Brain microvascular endothelial cell (primary cell): ENCODE results near the gene SP9.

Source experiments
- DNase-seq: peaks from one replicate; pipeline ENCODE4 v3.0.0-alpha.2; 2020
- H3K27ac ChIP-seq: fragments of 250-450 bp; sonication (Bioruptor Pico); 2 replicates; pipeline ENCODE4 v1.5.1; 2020; ENCODE audit warnings: mild to moderate bottlenecking, moderate library complexity
- H3K27me3 ChIP-seq: fragments of 250-450 bp; sonication (Bioruptor Pico); replicated peaks from 2 replicates; pipeline ENCODE4 v1.5.1; 2020; ENCODE audit warnings: mild to moderate bottlenecking
- H3K36me3 ChIP-seq: fragments of 250-450 bp; sonication (Bioruptor Pico); replicated peaks from 2 replicates; pipeline ENCODE4 v1.5.1; 2020; ENCODE audit warnings: mild to moderate bottlenecking
- H3K4me3 ChIP-seq: 2 replicates; pipeline ENCODE4 v1.5.1; 2011; ENCODE audit warnings: low read depth, mild to moderate bottlenecking, control low read depth, low read length, moderate library complexity
- in situ Hi-C: cut with HindIII; loops from 2 replicates; pipeline ENCODE4 v1.10.0; 2017; ENCODE audit warnings: low sequenced_read_pairs, low pct_ligation_motif_present
- TF ChIP-seq, protein P1 (sequence below): IDR thresholded peaks from 2 replicates; pipeline ENCODE4 v1.5.1; 2011; ENCODE audit warnings: low read depth, mild to moderate bottlenecking, moderate library complexity, low read length, control low read depth, inconsistent platforms; ENCODE audit errors: missing control alignments

Gene SP9

GRCh38 chr2:174334781-174335251 is at the start of gene SP9:
TSS of gene SP9 (plus strand) at chr2:174334954. CDS start at chr2:174335093, 139 bp downstream.
- no peak within 1 kb of the TSS for H3K27ac ChIP-seq
- in situ Hi-C loops: no loop called here
- H3K27me3 ChIP-seq: peaks cover 89% of the 10 kb centered on the region
- TF ChIP-seq, protein P1, sequence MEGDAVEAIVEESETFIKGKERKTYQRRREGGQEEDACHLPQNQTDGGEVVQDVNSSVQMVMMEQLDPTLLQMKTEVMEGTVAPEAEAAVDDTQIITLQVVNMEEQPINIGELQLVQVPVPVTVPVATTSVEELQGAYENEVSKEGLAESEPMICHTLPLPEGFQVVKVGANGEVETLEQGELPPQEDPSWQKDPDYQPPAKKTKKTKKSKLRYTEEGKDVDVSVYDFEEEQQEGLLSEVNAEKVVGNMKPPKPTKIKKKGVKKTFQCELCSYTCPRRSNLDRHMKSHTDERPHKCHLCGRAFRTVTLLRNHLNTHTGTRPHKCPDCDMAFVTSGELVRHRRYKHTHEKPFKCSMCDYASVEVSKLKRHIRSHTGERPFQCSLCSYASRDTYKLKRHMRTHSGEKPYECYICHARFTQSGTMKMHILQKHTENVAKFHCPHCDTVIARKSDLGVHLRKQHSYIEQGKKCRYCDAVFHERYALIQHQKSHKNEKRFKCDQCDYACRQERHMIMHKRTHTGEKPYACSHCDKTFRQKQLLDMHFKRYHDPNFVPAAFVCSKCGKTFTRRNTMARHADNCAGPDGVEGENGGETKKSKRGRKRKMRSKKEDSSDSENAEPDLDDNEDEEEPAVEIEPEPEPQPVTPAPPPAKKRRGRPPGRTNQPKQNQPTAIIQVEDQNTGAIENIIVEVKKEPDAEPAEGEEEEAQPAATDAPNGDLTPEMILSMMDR: no peak
- no peak for DNase-seq
- no peaks in the 10 kb centered on the region for H3K36me3 ChIP-seq
- H3K4me3 ChIP-seq: peak within 1 kb of the TSS; percentile 9

DNA sequence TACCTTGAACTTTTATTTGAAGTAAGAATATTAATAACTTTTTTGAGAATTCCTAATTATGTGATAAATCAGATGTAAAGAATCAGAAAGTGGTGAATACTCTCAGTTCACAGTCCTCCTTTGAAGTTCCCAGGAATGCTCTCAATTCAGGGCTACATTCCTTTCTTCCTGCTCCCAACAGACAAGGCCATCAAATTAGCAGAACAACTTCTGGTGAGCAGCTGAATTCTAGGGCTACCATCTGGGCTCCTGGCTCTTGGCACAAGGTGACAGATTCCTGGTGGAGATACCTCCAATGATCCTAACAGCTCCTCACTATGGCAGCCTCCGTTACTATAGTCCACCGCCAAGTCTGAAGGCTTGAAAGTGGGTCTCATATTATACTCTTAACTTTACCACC is 48.6 kb upstream of the SP9 start:
- no peak overlapping the region for H3K27ac ChIP-seq
- in situ Hi-C loops: no loop called here
- H3K27me3 ChIP-seq: no peaks in the 10 kb centered on the region
- H3K4me3 ChIP-seq: no peak overlapping the region
- DNase-seq: no peak
- TF ChIP-seq, protein P1: no peak
- H3K36me3 ChIP-seq: no peaks in the 10 kb centered on the region

DNA sequence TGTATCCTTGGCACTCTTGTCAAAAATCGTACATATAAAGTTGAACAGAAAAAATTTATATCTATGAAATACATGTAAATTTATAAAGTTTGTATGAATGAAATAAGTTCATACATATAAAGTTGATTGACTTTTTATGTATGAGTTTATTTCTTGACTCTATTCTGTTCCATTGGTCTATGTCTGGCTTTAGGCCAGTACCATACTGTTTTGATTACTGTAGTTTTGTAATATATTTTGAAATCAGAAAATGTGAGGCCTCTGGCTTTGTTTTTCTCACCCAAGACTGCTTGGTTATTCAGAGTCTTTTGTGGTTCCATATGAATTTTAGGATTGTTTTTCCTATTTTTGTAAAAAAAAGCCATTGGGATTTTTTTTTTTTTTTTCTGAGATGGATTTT is 41.8 kb upstream of the SP9 start:
- in situ Hi-C loops: no loop called here
- DNase-seq: no peak
- H3K36me3 ChIP-seq: no peaks in the 10 kb centered on the region
- H3K27ac ChIP-seq: no peak overlapping the region
- no peaks in the 10 kb centered on the region for H3K27me3 ChIP-seq
- TF ChIP-seq, protein P1: no peak
- H3K4me3 ChIP-seq: no peak overlapping the region

DNA sequence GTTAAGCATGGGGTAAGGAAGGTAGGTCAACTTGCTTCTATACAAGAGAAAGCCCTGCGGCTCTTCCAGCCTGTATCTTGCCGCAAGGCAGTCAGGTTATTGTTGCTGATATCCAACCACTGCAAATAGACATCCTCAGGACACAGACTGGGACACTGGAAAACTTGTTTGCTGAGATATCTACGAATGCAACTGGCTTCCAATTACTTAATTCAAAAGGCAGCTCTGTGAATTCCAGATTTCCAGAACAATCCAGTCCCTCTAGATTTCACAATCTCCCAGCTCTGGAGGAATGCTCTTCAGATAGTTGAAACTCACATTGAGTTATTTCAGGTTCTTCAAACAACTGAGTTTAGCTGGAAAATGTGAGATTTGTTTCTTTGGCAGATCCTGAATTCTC is 34.6 kb upstream of the SP9 start:
- no peak for DNase-seq
- Histone ChIP-seq H3K36me3 (no peaks in the 10 kb centered on the region), H3K4me3 (no peak overlapping the region), H3K27me3 (no peaks in the 10 kb centered on the region), H3K27ac (no peak overlapping the region)
- TF ChIP-seq, protein P1: no peak
- in situ Hi-C loops: no loop called here

- peaks cover 2% of the 10 kb centered on the region for H3K27me3 ChIP-seq
- DNase-seq: no peak
- in situ Hi-C loops: no loop called here
- no peak overlapping the region for H3K4me3 ChIP-seq
- H3K36me3 ChIP-seq: no peaks in the 10 kb centered on the region
- TF ChIP-seq, protein P1: no peak
- H3K27ac ChIP-seq: no peak overlapping the region
Measured at GRCh38 chr2:174312581-174313234, 22.0 kb upstream of the SP9 start.

DNA sequence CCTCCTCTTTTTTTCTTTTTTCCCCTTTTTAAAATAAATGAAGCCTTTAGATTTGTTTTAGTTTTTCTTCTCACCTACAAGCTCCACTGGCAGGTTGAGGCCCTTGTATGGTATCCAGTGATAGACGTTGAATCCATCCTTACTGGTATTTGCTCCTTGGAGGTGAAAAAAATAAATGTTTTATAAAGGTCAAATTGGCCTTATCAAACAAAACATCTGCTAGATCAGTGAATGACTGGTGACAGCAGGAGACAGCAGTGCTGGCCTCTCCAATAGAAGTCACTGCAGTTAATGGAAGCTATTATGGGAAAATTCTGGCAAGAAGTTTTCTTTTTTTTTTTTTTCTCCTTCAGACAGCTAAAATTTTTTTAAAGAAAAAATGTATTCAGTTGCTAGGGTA is 12.6 kb upstream of the SP9 start:
- H3K4me3 ChIP-seq: no peak overlapping the region

More for the DNA sequence above, 12.6 kb upstream of the SP9 start:
- in situ Hi-C loops: no loop called here
- DNase-seq: no peak
- H3K36me3 ChIP-seq: no peaks in the 10 kb centered on the region
- H3K27ac ChIP-seq: no peak overlapping the region
- TF ChIP-seq, protein P1: no peak
- H3K27me3 ChIP-seq: peaks cover 6% of the 10 kb centered on the region
